Measurements from ENCODE around the gene RBMX.

Gene RBMX

GRCh38 chrX:136889269-136889668, 8.7 kb upstream of the RBMX start:
- Histone ChIP-seq H3K9me2 (replicated peaks; ENCODE audit: insufficient read depth, low read length) (no peaks in the 10 kb centered on the region), H3K79me2 (ENCODE audit: low read length) (no peaks in the 10 kb centered on the region), H3K9ac (ENCODE audit: low read length) (no peak overlapping the region), H3K27ac (ENCODE audit: low read length) (no peak overlapping the region), H3K27me3 (replicated peaks; ENCODE audit: insufficient read depth, low read length) (no peaks in the 10 kb centered on the region), H3K4me3 (ENCODE audit: low read length) (no peak overlapping the region), H3K9me3 (replicated peaks; ENCODE audit: insufficient read depth, low read length) (no peaks in the 10 kb centered on the region), H2AFZ (ENCODE audit: low read length) (no peak overlapping the region), H3K36me3 (replicated peaks; ENCODE audit: insufficient read depth, low read length) (no peaks in the 10 kb centered on the region), H4K20me1 (ENCODE audit: insufficient read depth, low read length) (no peaks in the 10 kb centered on the region), H3F3A (ENCODE audit: insufficient read depth, low read length) (no peaks in the 10 kb centered on the region), H3K4me1 (ENCODE audit: low read length) (no peaks in the 10 kb centered on the region), H3K4me2 (ENCODE audit: low read depth, low read length) (no peak overlapping the region)
- TF ChIP-seq CTCF (IDR thresholded peaks at IDR 0.05; ENCODE audit: low read length) (no peak), EZH2 (optimal IDR thresholded peaks at IDR 0.05; ENCODE audit: low read depth, low read length) (no peak), EZH2phosphoT487 (IDR thresholded peaks at IDR 0.05; ENCODE audit: low read length) (no peak)
- DNase-seq = no peak

- H3K79me2 ChIP-seq (ENCODE audit: low read length) = peaks cover 43% of the 10 kb centered on the region
- no peaks in the 10 kb centered on the region for H3K4me1 ChIP-seq (ENCODE audit: low read length)
- peaks cover 4% of the 10 kb centered on the region for H3K36me3 ChIP-seq (replicated peaks; ENCODE audit: insufficient read depth, low read length)
- H3K9me2 ChIP-seq (replicated peaks; ENCODE audit: insufficient read depth, low read length) = no peaks in the 10 kb centered on the region
- H3K9ac ChIP-seq (ENCODE audit: low read length) = peak overlapping the region; percentile 94
- peak overlapping the region; percentile 65 for H3K4me2 ChIP-seq (ENCODE audit: low read depth, low read length)
- peak overlapping the region; percentile 65; the same call in 1 of the 2 replicates for H3K27ac ChIP-seq (ENCODE audit: low read length)
- no peaks in the 10 kb centered on the region for H4K20me1 ChIP-seq (ENCODE audit: insufficient read depth, low read length)
- peak overlapping the region; percentile 77 for H2AFZ ChIP-seq (ENCODE audit: low read length)
- peak; percentile 20 for DNase-seq
- TF ChIP-seq EZH2 (optimal IDR thresholded peaks at IDR 0.05; ENCODE audit: low read depth, low read length) (no peak), EZH2phosphoT487 (IDR thresholded peaks at IDR 0.05; ENCODE audit: low read length) (no peak), CTCF (IDR thresholded peaks at IDR 0.05; ENCODE audit: low read length) (no peak)
- H3K9me3 ChIP-seq (replicated peaks; ENCODE audit: insufficient read depth, low read length) = no peaks in the 10 kb centered on the region
- H3F3A ChIP-seq (ENCODE audit: insufficient read depth, low read length) = 0 out of 2 replicates have a peak, but pooled peaks cover 3% of the 10 kb centered on the region
- H3K27me3 ChIP-seq (replicated peaks; ENCODE audit: insufficient read depth, low read length) = no peaks in the 10 kb centered on the region
- peak overlapping the region; percentile 79 for H3K4me3 ChIP-seq (ENCODE audit: low read length)
Measured at GRCh38 chrX:136880003-136880451, 498 bp downstream of the RBMX start.

GRCh38 chrX:136879001-136879687, 1.4 kb downstream of the RBMX start:
- Histone ChIP-seq H3K9ac (ENCODE audit: low read length) (peak overlapping the region; percentile 94), H3F3A (ENCODE audit: insufficient read depth, low read length) (0 out of 2 replicates have a peak, but pooled peaks cover 3% of the 10 kb centered on the region), H3K9me3 (replicated peaks; ENCODE audit: insufficient read depth, low read length) (no peaks in the 10 kb centered on the region), H3K4me3 (ENCODE audit: low read length) (peak overlapping the region; percentile 79), H3K27me3 (replicated peaks; ENCODE audit: insufficient read depth, low read length) (no peaks in the 10 kb centered on the region), H4K20me1 (ENCODE audit: insufficient read depth, low read length) (no peaks in the 10 kb centered on the region), H3K36me3 (replicated peaks; ENCODE audit: insufficient read depth, low read length) (peaks cover 4% of the 10 kb centered on the region), H3K4me1 (ENCODE audit: low read length) (no peaks in the 10 kb centered on the region), H3K79me2 (ENCODE audit: low read length) (peaks cover 43% of the 10 kb centered on the region), H3K27ac (ENCODE audit: low read length) (peak overlapping the region; percentile 65; the same call in 1 of the 2 replicates), H3K9me2 (replicated peaks; ENCODE audit: insufficient read depth, low read length) (no peaks in the 10 kb centered on the region), H3K4me2 (ENCODE audit: low read depth, low read length) (peak overlapping the region; percentile 65), H2AFZ (ENCODE audit: low read length) (no peak overlapping the region)
- TF ChIP-seq EZH2phosphoT487 (IDR thresholded peaks at IDR 0.05; ENCODE audit: low read length) = no peak
- TF ChIP-seq CTCF (IDR thresholded peaks at IDR 0.05; ENCODE audit: low read length) = no peak
- no peak for TF ChIP-seq EZH2 (optimal IDR thresholded peaks at IDR 0.05; ENCODE audit: low read depth, low read length)
- DNase-seq = no peak
